HG03095 (cell line): ENCODE measurements around the gene GPR55.

ENCODE experiments used
- ATAC-seq: cut with Tn5 transposase; IDR thresholded peaks from one replicate; pipeline ENCODE4 v1.9.1; 2021; ENCODE audit warnings: moderate library complexity; ENCODE audit not compliant: unreplicated experiment

Gene GPR55

DNA sequence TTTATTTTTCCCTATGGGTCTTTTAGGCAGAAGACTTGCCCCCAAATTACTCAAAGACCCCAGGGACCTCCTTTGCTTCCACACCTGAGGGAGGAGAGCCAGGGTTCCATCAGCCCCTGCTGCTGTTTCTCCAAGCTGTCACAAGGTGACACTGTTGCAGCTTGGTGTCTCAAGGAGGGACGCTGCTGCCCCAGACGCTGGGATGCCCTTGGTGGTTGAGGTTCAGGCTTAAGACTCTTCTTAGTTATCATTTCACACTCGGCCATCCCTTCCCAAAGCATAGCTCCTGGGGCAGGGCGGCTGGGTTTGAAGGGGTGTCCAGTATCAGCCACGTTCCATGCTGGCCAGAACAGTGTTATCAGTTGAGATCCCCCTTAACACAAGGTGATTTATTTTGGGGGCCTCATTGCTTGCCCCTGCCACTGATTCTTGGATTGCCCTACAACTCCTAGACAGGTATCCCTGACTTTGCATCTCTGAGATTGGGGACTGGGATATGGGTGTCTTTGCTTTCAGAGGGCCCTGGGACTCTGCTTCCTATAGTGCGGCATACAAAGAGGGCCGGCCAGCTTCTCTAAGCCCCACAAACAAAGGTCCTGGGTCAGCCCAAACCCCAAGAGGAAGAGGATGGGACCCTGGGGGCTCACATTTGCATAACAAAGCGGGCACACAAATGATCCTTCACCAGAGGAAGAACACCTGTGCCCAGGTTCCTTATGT, 22.7 kb downstream of the GPR55 start:
- peak; percentile 58 for ATAC-seq

- ATAC-seq, result no peak
Observed at GRCh38 chr2:230901006-230901405, 24.0 kb downstream of the GPR55 start.

- no peak for ATAC-seq
Observed at GRCh38 chr2:230900336-230900995, 24.6 kb downstream of the GPR55 start.

GRCh38 chr2:230899786-230900185, 25.3 kb downstream of the GPR55 start:
- no peak for ATAC-seq

DNA sequence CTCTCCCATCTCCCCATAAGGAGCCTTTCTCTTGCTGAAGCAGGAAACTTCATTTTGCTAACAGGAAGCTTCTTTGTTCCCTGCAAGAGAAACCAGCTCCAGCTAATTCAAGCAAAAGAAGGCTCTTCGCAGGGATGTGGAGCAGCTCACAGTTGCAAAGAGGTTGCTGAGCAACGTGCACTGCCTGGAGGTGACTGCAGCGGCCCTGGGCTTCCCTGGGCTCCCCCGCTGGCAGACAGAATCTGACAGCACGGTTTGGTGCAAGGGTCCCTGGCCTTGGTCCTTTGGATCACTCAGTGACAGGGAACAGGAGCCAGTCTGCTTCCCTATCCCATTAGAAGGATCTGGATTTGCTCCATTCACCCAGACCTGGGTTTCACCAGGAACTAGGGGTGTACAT, 25.8 kb downstream of the GPR55 start:
- no peak for ATAC-seq

DNA sequence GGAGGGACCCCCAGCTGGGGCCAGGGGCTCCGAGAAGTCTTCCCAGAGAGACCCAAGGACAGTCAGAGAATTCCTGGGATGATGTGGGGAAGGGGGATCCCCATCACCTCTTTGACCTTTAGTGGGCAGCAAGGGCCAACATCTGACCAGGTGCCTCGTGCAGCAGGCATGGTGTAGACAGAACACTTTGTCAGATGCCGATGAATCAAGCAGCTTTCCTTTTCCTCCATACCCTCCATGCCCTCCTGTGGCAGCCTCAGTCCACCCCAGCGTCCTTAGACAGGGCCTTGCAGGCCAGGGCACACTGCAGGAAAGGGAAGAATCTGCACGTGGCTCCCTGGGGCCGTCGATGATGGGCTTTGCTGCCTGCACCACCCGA, 26.3 kb downstream of the GPR55 start:
- no peak for ATAC-seq

- ATAC-seq, result no peak
Observed at GRCh38 chr2:230898016-230898712, 26.9 kb downstream of the GPR55 start.

- no peak for ATAC-seq
Observed at GRCh38 chr2:230896346-230897115, 28.5 kb downstream of the GPR55 start.

GRCh38 chr2:230895536-230896345, 29.3 kb downstream of the GPR55 start:
- no peak for ATAC-seq

- ATAC-seq, result no peak
Observed at GRCh38 chr2:230893841-230894781, 30.9 kb downstream of the GPR55 start.

GRCh38 chr2:230893338-230893737, 31.7 kb downstream of the GPR55 start:
- peak; percentile 80 for ATAC-seq

DNA sequence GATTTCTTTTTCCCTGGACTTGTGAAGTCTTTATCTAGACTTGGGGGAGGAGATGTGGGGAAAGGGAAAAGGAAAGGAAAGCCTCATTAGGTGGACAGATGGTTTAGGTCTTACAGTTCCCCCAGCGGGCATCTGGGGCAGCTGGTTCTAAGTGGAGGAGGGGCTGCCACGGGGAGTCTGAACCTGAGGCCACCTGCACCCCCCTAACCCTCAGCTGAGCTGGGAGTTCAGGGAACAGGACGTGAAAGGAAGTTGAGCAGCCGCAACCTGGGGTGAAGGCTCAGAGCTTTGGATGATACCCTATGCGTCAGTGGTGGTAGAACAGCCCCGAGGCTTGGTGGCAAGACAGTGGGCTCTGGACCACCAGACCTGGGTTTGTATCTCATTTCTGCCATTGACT, 33.5 kb downstream of the GPR55 start:
- no peak for ATAC-seq

- no peak for ATAC-seq
Observed at GRCh38 chr2:230891064-230891463, 34.0 kb downstream of the GPR55 start.

GRCh38 chr2:230890646-230891045, 34.4 kb downstream of the GPR55 start:
- ATAC-seq, result no peak

GRCh38 chr2:230889911-230890601, 35.0 kb downstream of the GPR55 start:
- no peak for ATAC-seq

DNA sequence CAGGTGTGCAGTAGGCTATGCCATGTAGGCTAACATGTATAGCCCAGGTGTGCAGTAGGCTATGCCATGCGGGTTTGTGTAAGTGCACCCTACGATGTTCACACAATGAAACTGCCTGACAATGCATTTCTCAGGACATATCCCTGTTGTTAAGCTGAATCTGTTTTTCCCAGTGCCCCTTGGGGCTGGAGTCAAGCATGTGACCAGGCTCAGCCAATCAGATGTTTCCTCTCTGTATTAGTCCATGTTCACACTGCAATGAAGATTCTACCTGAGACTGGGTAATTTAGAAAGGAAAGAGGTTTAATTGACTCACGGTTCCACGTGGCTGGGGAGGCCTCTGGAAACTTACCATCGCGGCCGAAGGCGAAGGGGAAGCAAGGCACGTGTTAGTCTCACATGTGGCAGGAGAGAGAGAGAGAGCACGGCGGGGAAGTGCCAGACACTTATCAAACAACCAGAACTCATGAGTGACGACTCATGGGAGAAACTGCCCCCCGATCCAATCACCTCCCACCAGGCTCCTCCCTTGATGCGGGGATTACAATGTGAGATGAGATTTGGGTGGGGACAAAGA, 36.1 kb downstream of the GPR55 start:
- ATAC-seq, result no peak

DNA sequence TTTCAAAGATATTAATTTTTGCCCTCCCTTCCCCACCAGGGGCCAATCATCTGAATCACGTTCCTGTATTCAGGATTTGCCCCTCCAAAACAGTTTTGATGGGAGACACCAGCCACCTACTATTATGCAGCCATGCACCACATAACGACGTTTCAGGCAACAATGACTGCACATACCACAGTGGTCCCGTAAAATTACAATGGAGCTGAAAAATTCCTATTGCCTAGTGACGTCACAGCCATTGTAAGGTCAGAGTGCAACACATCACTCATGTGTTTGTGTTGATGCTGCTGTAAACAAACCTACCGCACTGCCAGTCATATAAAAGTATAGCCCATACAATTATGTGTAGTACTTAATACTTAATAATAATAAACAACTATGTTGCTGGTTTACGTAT, 37.7 kb downstream of the GPR55 start:
- no peak for ATAC-seq

GRCh38 chr2:230886671-230887071, 38.4 kb downstream of the GPR55 start:
- ATAC-seq, result no peak
